ENCODE results near the gene PHACTR3. TPM values are rescaled to one million over a fixed set of nuclear protein-coding genes. Genes with fewer than 3 reads are reported as not detected.

PHACTR3 gene
- total RNA-seq, 2 experiments from 2014 or later: not detected

- Mint-ChIP-seq H3K36me3 (ENCODE audit: low read depth) (no peaks in the 10 kb centered on the region), H3K27ac (no peak overlapping the region), H3K4me3 (no peak overlapping the region), H3K9me3 (no peaks in the 10 kb centered on the region), H3K27me3 (peaks cover 9% of the 10 kb centered on the region), H3K4me1 (ENCODE audit: low read depth) (no peaks in the 10 kb centered on the region)
- TF ChIP-seq CTCF (IDR thresholded peaks at IDR 0.05): no peak
- no peak for DNase-seq
- ChIA-PET CTCF (no interaction called here), POLR2A (no interaction called here)
- ATAC-seq: no peak
- intact Hi-C loops (cut with micrococcal nuclease): no loop called here
Observed at GRCh38 chr20:59664421-59664941, 60.1 kb downstream of the PHACTR3 start.

GRCh38 chr20:59665656-59666555 is 61.6 kb downstream of the PHACTR3 start:
- Mint-ChIP-seq H3K36me3 (ENCODE audit: low read depth) (no peaks in the 10 kb centered on the region), H3K4me3 (no peak overlapping the region), H3K4me1 (ENCODE audit: low read depth) (no peaks in the 10 kb centered on the region), H3K27ac (no peak overlapping the region), H3K9me3 (no peaks in the 10 kb centered on the region), H3K27me3 (peaks cover 9% of the 10 kb centered on the region)
- ChIA-PET CTCF (no interaction called here), POLR2A (interaction anchor here (0.9 kb wide), 1 partner anchor 13 kb away, joined by 3 read pairs; no protein-coding TSS in a partner anchor)
- intact Hi-C loops (cut with micrococcal nuclease): no loop called here
- DNase-seq: no peak
- no peak for TF ChIP-seq CTCF (IDR thresholded peaks at IDR 0.05)
- no peak for ATAC-seq

- ChIA-PET CTCF (no interaction called here), POLR2A (no interaction called here)
- Mint-ChIP-seq H3K4me3 (no peak overlapping the region), H3K27ac (no peak overlapping the region), H3K27me3 (peaks cover 6% of the 10 kb centered on the region), H3K4me1 (ENCODE audit: low read depth) (no peaks in the 10 kb centered on the region), H3K36me3 (ENCODE audit: low read depth) (no peaks in the 10 kb centered on the region), H3K9me3 (no peaks in the 10 kb centered on the region)
- TF ChIP-seq CTCF (IDR thresholded peaks at IDR 0.05): no peak
- intact Hi-C loops (cut with micrococcal nuclease): no loop called here
- DNase-seq (no peak), ATAC-seq (no peak)
Observed at GRCh38 chr20:59666586-59666985, 62.2 kb downstream of the PHACTR3 start.

- DNase-seq (no peak), ATAC-seq (no peak)
- CTCF ChIA-PET: no interaction called here
- no peaks in the 10 kb centered on the region for H3K36me3 Mint-ChIP-seq (ENCODE audit: low read depth)
- H3K9me3 Mint-ChIP-seq: no peaks in the 10 kb centered on the region
- no peak overlapping the region for H3K27ac Mint-ChIP-seq
- POLR2A ChIA-PET: no interaction called here
- no peaks in the 10 kb centered on the region for H3K4me1 Mint-ChIP-seq (ENCODE audit: low read depth)
- no peak overlapping the region for H3K4me3 Mint-ChIP-seq
- H3K27me3 Mint-ChIP-seq: peaks cover 6% of the 10 kb centered on the region
- intact Hi-C loops (cut with micrococcal nuclease): no loop called here
- no peak for TF ChIP-seq CTCF (IDR thresholded peaks at IDR 0.05)
Observed at GRCh38 chr20:59667131-59667530, 62.8 kb downstream of the PHACTR3 start.

- CTCF ChIA-PET: no interaction called here
- intact Hi-C loops (cut with micrococcal nuclease): no loop called here
- Mint-ChIP-seq H3K27me3 (peaks cover 5% of the 10 kb centered on the region), H3K36me3 (ENCODE audit: low read depth) (no peaks in the 10 kb centered on the region), H3K4me3 (no peak overlapping the region), H3K9me3 (no peaks in the 10 kb centered on the region), H3K4me1 (ENCODE audit: low read depth) (no peaks in the 10 kb centered on the region), H3K27ac (no peak overlapping the region)
- POLR2A ChIA-PET: no interaction called here
- DNase-seq (no peak), ATAC-seq (no peak)
- TF ChIP-seq CTCF (IDR thresholded peaks at IDR 0.05): no peak
Observed at GRCh38 chr20:59667981-59668515, 63.7 kb downstream of the PHACTR3 start.

Data from activated CD8-positive, alpha-beta T cell treated with anti-CD3 and anti-CD28 coated beads for 36 hours (primary cell).